Fibroblast of villous mesenchyme (primary cell): Measurements from ENCODE around the gene TRAP1. TPM values are rescaled to one million over a fixed set of nuclear protein-coding genes. Genes with fewer than 3 reads are reported as not detected.

Experiments used
- DNase-seq: peaks from one replicate; pipeline ENCODE4 v3.0.0-alpha.2; 2010; ENCODE audit warnings: low read depth
- H3K4me3 ChIP-seq: 2 replicates; pipeline ENCODE4 v1.5.1; 2011; ENCODE audit warnings: low read depth, mild to moderate bottlenecking, low read length
- CTCF ChIP-seq: IDR thresholded peaks from 2 replicates; pipeline ENCODE4 v1.5.1; 2012; ENCODE audit warnings: low read depth, mild to moderate bottlenecking, low read length; ENCODE audit not compliant: insufficient read depth
- total RNA-seq: library from RNA; depleted of rRNA; stranded (reverse); fragments of >200 nt; gene quantifications from 2 replicates; pipeline ENCODE4 v1.2.3, GENCODE V29; 2012

The TRAP1 gene
- total RNA-seq, 1 donor: 59.6 TPM

GRCh38 chr16:3726021-3726687, 8.8 kb upstream of the TRAP1 start:
- no peak for TF ChIP-seq CTCF
- no peak overlapping the region for H3K4me3 ChIP-seq
- DNase-seq: no peak

- DNase-seq: no peak
- H3K4me3 ChIP-seq: no peak overlapping the region
- TF ChIP-seq CTCF: no peak
These were observed 8.0 kb upstream of the TRAP1 start for GRCh38 chr16:3725276-3725675.

GRCh38 chr16:3722508-3722907, 5.2 kb upstream of the TRAP1 start:
- no peak for DNase-seq
- no peak for TF ChIP-seq CTCF
- H3K4me3 ChIP-seq: no peak overlapping the region

- no peak overlapping the region for H3K4me3 ChIP-seq
- TF ChIP-seq CTCF: no peak
- DNase-seq: no peak
These were observed 3.1 kb upstream of the TRAP1 start for GRCh38 chr16:3720418-3720817.

- no peak overlapping the region for H3K4me3 ChIP-seq
- TF ChIP-seq CTCF: no peak
- no peak for DNase-seq
These were observed 1.3 kb upstream of the TRAP1 start for GRCh38 chr16:3718628-3719027.

- no peak for TF ChIP-seq CTCF
- peak overlapping the region; percentile 96 for H3K4me3 ChIP-seq
- no peak for DNase-seq
These were observed 681 bp upstream of the TRAP1 start for GRCh38 chr16:3718019-3718391.

- peak overlapping the region; percentile 96 for H3K4me3 ChIP-seq
- no peak for TF ChIP-seq CTCF
- DNase-seq: peak; percentile 13
These were observed 491 bp downstream of the TRAP1 start for GRCh38 chr16:3716831-3717234.
